Vagina (tissue), 2 donors: ENCODE data around the gene MERTK.

Experiments used
- CTCF ChIP-seq, 3 experiments: fragments of 450-650 bp in 2 of 3; fragments of 200-600 bp in 1 of 3; sonication (generic) in 1 of 3; IDR thresholded peaks; one replicate each; pipeline ENCODE4 v1.5.1; 2017 to 2019; ENCODE audit warnings: antibody characterized with exemption in 3 of 3, mild to moderate bottlenecking in 2 of 3, moderate library complexity in 2 of 3
- POLR2A ChIP-seq, 2 donors: fragments of 450-650 bp; IDR thresholded peaks; one replicate each; pipeline ENCODE4 v1.6.1; 2017; ENCODE audit warnings: antibody characterized with exemption in 2 of 2, mild to moderate bottlenecking in 2 of 2, moderate library complexity in 2 of 2
- POLR2AphosphoS5 ChIP-seq, 2 donors: sonication (generic); formaldehyde crosslinking; IDR thresholded peaks; one replicate each; pipeline ENCODE4 v1.9.0; 2017; ENCODE audit warnings: antibody characterized with exemption in 2 of 2, mild to moderate bottlenecking in 2 of 2, low read depth in 1 of 2; ENCODE audit not compliant: insufficient read depth in 1 of 2

- TF ChIP-seq CTCF (IDR thresholded peaks at IDR 0.05) = no peak
- TF ChIP-seq POLR2AphosphoS5 (IDR thresholded peaks at IDR 0.05; ENCODE audit: insufficient read depth in 1 of 2, low read depth in 1 of 2) = no peak
- no peak for TF ChIP-seq POLR2A (IDR thresholded peaks at IDR 0.05)
These were observed 126.6 kb downstream of the MERTK start for GRCh38 chr2:112024896-112025491.
